ENCODE results near the gene NPM1. TPM values are rescaled to one million over a fixed set of nuclear protein-coding genes. Genes with fewer than 3 reads are reported as not detected.
A peak's percentile ranks its signal among the peaks of the same experiment; 100 is the strongest.

The NPM1 gene
- total RNA-seq, 4 donors from 2014 or later, result 388 to 648 (median 553) TPM

DNA sequence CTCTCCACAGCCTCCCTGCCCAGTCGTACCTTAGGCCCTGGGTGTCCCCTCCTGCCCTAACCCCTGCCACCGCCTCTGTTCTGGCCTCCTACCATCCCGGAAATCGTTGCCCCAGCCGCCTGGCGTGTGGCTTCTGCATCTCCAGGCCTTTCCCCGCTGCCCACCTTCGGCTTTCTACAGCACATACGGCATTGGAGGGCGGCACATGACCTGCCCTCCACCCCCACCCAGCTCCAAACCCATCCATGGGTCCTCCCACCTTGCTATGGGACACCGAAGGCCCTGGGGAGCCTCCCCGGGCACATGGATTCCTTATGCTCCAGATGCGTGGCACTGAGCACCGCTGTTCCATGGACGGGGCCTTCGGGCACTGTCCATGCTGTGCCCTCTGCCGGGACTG lies 63.8 kb downstream of the NPM1 start:
- H3K4me3 ChIP-seq, result peak overlapping the region; percentile 55 to 65 (median 58)

DNA sequence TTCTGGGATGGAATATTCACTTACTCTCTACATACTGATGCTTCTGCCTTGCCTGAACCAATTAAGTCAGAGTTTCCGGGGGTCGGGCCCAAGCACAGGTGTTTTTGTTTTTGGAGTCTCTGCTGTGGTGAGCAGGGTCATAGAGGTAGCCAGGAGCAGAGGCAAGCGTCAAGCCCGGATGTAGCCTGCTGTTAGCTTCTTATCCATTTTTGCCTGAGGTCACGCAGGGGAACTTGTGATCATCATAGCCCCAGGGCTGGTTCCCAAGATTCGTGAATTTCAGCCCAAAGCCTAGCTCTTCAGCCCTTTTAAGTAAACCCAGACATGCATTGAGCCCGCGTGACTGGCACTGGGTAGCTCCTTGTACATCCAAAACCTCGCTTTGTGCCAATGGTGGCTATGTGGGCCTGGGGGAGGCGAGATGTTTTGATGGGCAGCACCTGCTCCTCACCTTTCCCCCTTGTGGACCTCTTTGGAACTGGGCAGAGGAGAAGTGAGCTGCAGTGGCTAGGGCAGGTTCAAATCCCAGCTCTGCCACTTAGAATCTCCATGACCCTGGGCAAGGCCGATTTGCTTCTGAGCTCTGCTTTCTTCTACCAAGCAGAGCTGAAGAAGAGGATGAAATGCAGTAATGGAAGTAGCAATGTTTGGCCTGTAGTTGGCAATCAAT lies 65.5 kb downstream of the NPM1 start:
- no peak for DNase-seq (ENCODE audit: extremely low spot score)
- TF ChIP-seq EP300 (IDR thresholded peaks at IDR 0.05), result no peak
- 89% methylated on average over 11 of the region's 11 CpGs for WGBS
- Histone ChIP-seq H3K4me3 (no peak overlapping the region), H3K36me3 (peaks cover 0 to 3% (median 0%) of the 10 kb centered on the region in 4 donors), H3K27me3 (peaks cover 0 to 25% (median 0%) of the 10 kb centered on the region in 4 donors), H3K4me1 (peaks cover 0 to 22% (median 18%) of the 10 kb centered on the region in 4 donors), H3K27ac (replicated peaks in 1 of 4) (no peak overlapping the region), H3K9me3 (no peaks in the 10 kb centered on the region)
- intact Hi-C loops (cut with DNase I), result no loop called here

More for the DNA sequence above, 63.8 kb downstream of the NPM1 start:
- intact Hi-C loops (cut with DNase I), result no loop called here
- H3K27me3 ChIP-seq, result peaks cover 0 to 25% (median 0%) of the 10 kb centered on the region in 4 donors
- WGBS, result 87% methylated on average over 13 of the region's 17 CpGs
- peaks cover 0 to 22% (median 18%) of the 10 kb centered on the region in 4 donors for H3K4me1 ChIP-seq
- peak overlapping the region; percentile 73 to 84 (median 81) for H3K27ac ChIP-seq (replicated peaks in 1 of 4)
- TF ChIP-seq POLR2AphosphoS5 (IDR thresholded peaks at IDR 0.05), result no peak
- TF ChIP-seq POLR2A (IDR thresholded peaks at IDR 0.05; ENCODE audit: low read depth), result no peak
- TF ChIP-seq EP300 (IDR thresholded peaks at IDR 0.05), result no peak
- TF ChIP-seq, protein P1, sequence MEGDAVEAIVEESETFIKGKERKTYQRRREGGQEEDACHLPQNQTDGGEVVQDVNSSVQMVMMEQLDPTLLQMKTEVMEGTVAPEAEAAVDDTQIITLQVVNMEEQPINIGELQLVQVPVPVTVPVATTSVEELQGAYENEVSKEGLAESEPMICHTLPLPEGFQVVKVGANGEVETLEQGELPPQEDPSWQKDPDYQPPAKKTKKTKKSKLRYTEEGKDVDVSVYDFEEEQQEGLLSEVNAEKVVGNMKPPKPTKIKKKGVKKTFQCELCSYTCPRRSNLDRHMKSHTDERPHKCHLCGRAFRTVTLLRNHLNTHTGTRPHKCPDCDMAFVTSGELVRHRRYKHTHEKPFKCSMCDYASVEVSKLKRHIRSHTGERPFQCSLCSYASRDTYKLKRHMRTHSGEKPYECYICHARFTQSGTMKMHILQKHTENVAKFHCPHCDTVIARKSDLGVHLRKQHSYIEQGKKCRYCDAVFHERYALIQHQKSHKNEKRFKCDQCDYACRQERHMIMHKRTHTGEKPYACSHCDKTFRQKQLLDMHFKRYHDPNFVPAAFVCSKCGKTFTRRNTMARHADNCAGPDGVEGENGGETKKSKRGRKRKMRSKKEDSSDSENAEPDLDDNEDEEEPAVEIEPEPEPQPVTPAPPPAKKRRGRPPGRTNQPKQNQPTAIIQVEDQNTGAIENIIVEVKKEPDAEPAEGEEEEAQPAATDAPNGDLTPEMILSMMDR (IDR thresholded peaks at IDR 0.05), result no peak
- no peak for DNase-seq (ENCODE audit: extremely low spot score)
- H3K36me3 ChIP-seq, result no peaks in the 10 kb centered on the region
- no peaks in the 10 kb centered on the region for H3K9me3 ChIP-seq

- DNase-seq (ENCODE audit: extremely low spot score), result no peak
- H3K4me3 ChIP-seq, result no peak overlapping the region
- H3K4me1 ChIP-seq, result peaks cover 0 to 22% (median 18%) of the 10 kb centered on the region in 4 donors
- H3K36me3 ChIP-seq, result peaks cover 0 to 3% (median 0%) of the 10 kb centered on the region in 4 donors
- 94% methylated on average over 2 of the region's 2 CpGs for WGBS
- intact Hi-C loops (cut with DNase I), result no loop called here
- no peak overlapping the region for H3K27ac ChIP-seq (replicated peaks in 1 of 4)
- peaks cover 0 to 25% (median 0%) of the 10 kb centered on the region in 4 donors for H3K27me3 ChIP-seq
- no peaks in the 10 kb centered on the region for H3K9me3 ChIP-seq
- TF ChIP-seq EP300 (IDR thresholded peaks at IDR 0.05) (no peak), POLR2A (IDR thresholded peaks at IDR 0.05; ENCODE audit: low read depth) (no peak), POLR2AphosphoS5 (IDR thresholded peaks at IDR 0.05) (no peak)
- TF ChIP-seq, protein P1 (IDR thresholded peaks at IDR 0.05), result no peak
These were observed 66.3 kb downstream of the NPM1 start for GRCh38 chr5:171453988-171454387.

- TF ChIP-seq EP300 (IDR thresholded peaks at IDR 0.05) (no peak), POLR2AphosphoS5 (IDR thresholded peaks at IDR 0.05) (no peak), POLR2A (IDR thresholded peaks at IDR 0.05; ENCODE audit: low read depth) (no peak)
- TF ChIP-seq, protein P1 (IDR thresholded peaks at IDR 0.05), result no peak
- intact Hi-C loops (cut with DNase I), result no loop called here
- Histone ChIP-seq H3K36me3 (peaks cover 0 to 3% (median 0%) of the 10 kb centered on the region in 4 donors), H3K4me3 (no peak overlapping the region), H3K27ac (replicated peaks in 1 of 4) (no peak overlapping the region), H3K27me3 (peaks cover 0 to 25% (median 0%) of the 10 kb centered on the region in 4 donors), H3K4me1 (peaks cover 0 to 21% (median 18%) of the 10 kb centered on the region in 4 donors), H3K9me3 (no peaks in the 10 kb centered on the region)
- no peak for DNase-seq (ENCODE audit: extremely low spot score)
- WGBS, result 91% methylated on average over 10 of the region's 10 CpGs
These were observed 66.9 kb downstream of the NPM1 start for GRCh38 chr5:171454549-171454948.

DNA sequence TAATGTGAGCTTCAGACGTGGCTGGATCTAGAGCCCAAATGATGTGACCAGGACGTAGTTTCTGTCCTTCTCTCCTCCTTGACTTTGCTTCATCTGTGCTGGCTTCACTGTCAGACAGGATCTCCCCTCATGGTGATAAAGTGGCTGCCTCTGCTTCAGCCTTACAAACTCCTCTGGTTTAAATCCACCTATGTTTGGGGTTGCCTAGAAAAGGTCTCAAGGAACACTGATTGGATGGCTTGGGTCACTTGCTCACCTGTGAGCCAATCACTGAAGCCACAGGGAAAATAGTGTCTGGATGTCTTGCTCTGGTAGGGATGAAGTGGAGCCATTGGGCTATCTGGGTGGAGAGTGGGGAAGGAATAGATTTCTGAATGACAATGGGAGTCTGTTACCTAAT lies 67.9 kb downstream of the NPM1 start:
- H3K4me1 ChIP-seq, result peaks cover 0 to 11% (median 11%) of the 10 kb centered on the region in 4 donors
- peaks cover 0 to 23% (median 0%) of the 10 kb centered on the region in 4 donors for H3K27me3 ChIP-seq
- no peaks in the 10 kb centered on the region for H3K9me3 ChIP-seq
- no peak for DNase-seq (ENCODE audit: extremely low spot score)
- H3K27ac ChIP-seq (replicated peaks in 1 of 4), result no peak overlapping the region
- intact Hi-C loops (cut with DNase I), result no loop called here
- no peak overlapping the region for H3K4me3 ChIP-seq
- TF ChIP-seq EP300 (IDR thresholded peaks at IDR 0.05), result no peak
- no peak for TF ChIP-seq POLR2AphosphoS5 (IDR thresholded peaks at IDR 0.05)
- no peak for TF ChIP-seq POLR2A (IDR thresholded peaks at IDR 0.05; ENCODE audit: low read depth)
- TF ChIP-seq, protein P1 (IDR thresholded peaks at IDR 0.05), result no peak
- H3K36me3 ChIP-seq, result peaks cover 0 to 3% (median 0%) of the 10 kb centered on the region in 4 donors
- WGBS, result 91% methylated on average over 2 of the region's 2 CpGs
